Fibroblast of mammary gland (primary cell): ENCODE data around the gene PXT1.

ENCODE experiments used
- DNase-seq: peaks from one replicate; pipeline ENCODE4 v3.0.0-alpha.2; 2010; ENCODE audit warnings: low read depth
- H3K4me3 ChIP-seq: 2 replicates; pipeline ENCODE4 v1.5.1; 2011; ENCODE audit warnings: low read depth, mild to moderate bottlenecking, low read length, moderate library complexity; ENCODE audit not compliant: control insufficient read depth
- CTCF ChIP-seq: conservative IDR thresholded peaks from 2 replicates; pipeline ENCODE4 v1.5.1; 2011; ENCODE audit warnings: low read depth, low read length, inconsistent platforms; ENCODE audit not compliant: control insufficient read depth, insufficient read depth

Gene PXT1

GRCh38 chr6:36399970-36400369, 42.7 kb downstream of the PXT1 start:
- no peak overlapping the region for H3K4me3 ChIP-seq
- no peak for TF ChIP-seq CTCF
- no peak for DNase-seq

DNA sequence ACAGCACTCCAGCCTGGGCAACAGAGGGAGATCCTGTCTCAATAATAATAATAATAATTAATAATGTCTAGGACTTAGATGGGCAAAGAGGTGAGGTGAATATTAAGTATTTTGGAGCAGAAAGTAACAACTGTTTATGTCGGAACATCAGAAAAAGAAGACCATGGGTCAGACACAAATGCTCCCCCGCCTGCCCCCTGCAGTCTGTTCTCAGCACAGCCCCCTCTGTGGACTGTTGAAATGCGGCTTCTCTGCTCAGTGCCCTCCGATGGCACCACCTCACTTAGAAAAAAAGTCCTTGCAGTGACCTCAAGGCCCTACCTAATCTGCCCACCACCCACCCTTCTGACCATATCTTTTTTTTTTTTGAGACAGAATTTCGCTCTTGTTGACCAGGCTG, 50.0 kb downstream of the PXT1 start:
- DNase-seq: no peak
- no peak overlapping the region for H3K4me3 ChIP-seq
- TF ChIP-seq CTCF: no peak

DNA sequence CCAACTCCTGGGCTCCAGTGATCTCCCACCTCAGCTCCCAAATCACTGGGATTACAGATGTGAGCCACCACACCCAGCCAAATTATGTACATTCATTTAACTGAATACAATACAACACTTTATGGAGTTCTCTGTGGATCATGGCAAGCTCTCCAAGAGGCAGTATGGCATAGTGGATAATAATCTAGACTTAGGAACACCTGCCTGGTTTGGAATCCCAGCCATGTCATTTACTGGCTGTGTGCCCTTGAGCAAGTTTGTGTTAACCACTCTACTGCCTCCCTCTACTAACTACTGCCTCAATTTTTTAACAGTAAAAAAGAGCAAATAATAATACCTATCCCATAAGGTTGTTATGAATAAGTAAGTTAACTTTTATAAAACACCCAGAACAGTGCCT, 53.3 kb downstream of the PXT1 start:
- no peak overlapping the region for H3K4me3 ChIP-seq
- DNase-seq: no peak
- no peak for TF ChIP-seq CTCF

- no peak for DNase-seq
- TF ChIP-seq CTCF: no peak
Measured at GRCh38 chr6:36387440-36388303, 55.0 kb downstream of the PXT1 start, which contains the start of gene ETV7. TSS of gene ETV7 (minus strand) at chr6:36387669. CDS start at chr6:36387541, 128 bp downstream.

DNA sequence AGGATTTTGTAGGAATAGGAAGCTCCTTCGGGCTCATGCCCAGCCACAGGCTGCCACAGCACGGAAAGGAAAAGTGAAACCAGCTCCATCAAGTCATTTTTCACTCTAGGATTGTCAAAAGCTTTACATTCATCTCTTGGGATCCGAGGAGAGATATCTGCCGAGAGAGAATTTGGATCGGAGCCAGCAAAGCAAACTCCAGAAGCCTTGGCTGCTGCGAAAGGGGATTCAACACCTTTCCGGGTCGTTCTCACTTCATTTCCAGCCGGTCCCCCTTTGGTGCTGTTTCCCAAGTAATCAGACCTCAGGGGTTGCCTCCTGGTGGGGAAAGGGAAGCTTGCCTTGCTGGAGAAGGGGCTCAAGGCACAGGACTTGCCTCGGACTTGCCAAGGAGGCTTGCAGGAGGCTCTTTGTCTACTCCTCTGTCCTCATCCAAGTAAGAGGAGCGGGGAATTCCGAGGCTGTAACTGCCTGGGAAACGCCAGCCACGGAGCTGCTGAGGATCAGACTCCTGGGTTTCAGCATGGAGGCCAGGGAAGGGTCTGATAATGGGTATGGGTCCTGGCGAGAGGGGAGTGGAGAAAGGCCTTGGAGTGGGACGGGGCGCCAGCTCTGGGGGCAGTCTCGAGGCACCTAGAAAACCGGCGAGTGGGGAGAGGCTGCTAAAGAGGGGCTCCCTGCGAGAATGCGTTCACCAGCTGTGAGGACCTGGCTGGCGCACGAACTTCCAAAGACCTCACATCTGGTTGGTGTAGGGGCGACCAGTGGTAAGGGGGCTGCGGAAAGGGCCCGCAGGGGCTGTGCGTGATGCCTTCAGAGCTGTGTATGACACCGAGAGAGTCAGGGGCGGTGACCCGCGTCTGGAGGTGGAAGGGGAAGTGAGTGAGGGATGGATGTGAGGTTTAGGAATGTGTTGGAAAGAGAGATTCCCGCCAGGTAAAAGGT, 55.9 kb downstream of the PXT1 start:
- peak; percentile 47 for DNase-seq
- peak overlapping the region; percentile 36 for H3K4me3 ChIP-seq
- TF ChIP-seq CTCF: peak; percentile 11

More at GRCh38 chr6:36387440-36388303, 55.0 kb downstream of the PXT1 start, which contains the start of gene ETV7:
- H3K4me3 ChIP-seq: peak within 1 kb of the TSS; percentile 36

DNA sequence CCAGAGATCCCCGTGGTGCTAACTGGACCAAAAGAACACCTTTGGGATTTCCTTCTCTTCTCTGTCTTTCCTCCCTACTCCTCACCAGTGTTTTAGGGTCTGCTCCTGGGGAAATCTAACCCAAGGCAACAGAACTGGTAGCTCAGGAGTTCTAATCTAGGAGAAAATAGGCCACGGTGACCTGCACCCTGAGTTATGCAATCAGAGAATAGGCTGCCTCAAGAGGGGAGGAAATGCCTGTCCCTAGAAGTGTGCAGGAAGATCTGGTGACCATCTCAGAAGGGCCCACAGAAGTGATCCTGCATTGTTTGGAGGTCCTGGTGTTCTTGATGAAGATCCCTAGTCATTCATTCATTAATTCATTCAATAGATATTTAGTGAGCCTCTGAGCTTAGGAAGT, 58.6 kb downstream of the PXT1 start:
- TF ChIP-seq CTCF: no peak
- DNase-seq: no peak

More for the DNA sequence above, 58.6 kb downstream of the PXT1 start:
- no peak overlapping the region for H3K4me3 ChIP-seq
